Gastroesophageal sphincter (tissue), 4 donors: ENCODE results near the gene CPSF4L. TPM values are rescaled to one million over a fixed set of nuclear protein-coding genes. Genes with fewer than 3 reads are reported as not detected.

Experiments used
- ATAC-seq: fragments of 150-250 bp; one replicate; pipeline ENCODE4 v1.9.1; 2016; ENCODE audit warnings: mild to moderate bottlenecking, moderate library complexity
- H3K27ac ChIP-seq, 4 donors: fragments of 200-600 bp; sonication (generic) in 3 of 4; 1 replicate in 3 of 4; 2 replicates in 1 of 4; pipeline ENCODE4 v1.5.1; 2016 to 2019
- H3K27me3 ChIP-seq: fragments of 200-600 bp; sonication (generic); one replicate; pipeline ENCODE4 v1.5.1; 2019
- H3K36me3 ChIP-seq, 2 donors: fragments of 200-600 bp; sonication (generic); one replicate each; pipeline ENCODE4 v1.5.1; 2019; ENCODE audit warnings: control low read depth in 1 of 2
- H3K4me1 ChIP-seq, 3 donors: fragments of 200-600 bp; sonication (generic); 1 replicate in 2 of 3; 2 replicates in 1 of 3; pipeline ENCODE4 v1.5.1; 2016 to 2019; ENCODE audit warnings: control low read depth in 2 of 3
- H3K4me3 ChIP-seq, 2 donors: fragments of 200-600 bp; sonication (generic); one replicate each; pipeline ENCODE4 v1.5.1; 2019; ENCODE audit warnings: mild to moderate bottlenecking in 1 of 2, moderate library complexity in 1 of 2
- H3K9me3 ChIP-seq, 3 donors: fragments of 200-600 bp; sonication (generic); one replicate each; pipeline ENCODE4 v1.5.1; 2017 to 2019; ENCODE audit warnings: control low read depth in 2 of 3
- EP300 ChIP-seq: sonication (generic); formaldehyde crosslinking; IDR thresholded peaks from one replicate; pipeline ENCODE4 v1.6.1; 2017; ENCODE audit warnings: antibody characterized with exemption, mild to moderate bottlenecking
- POLR2A ChIP-seq, 2 donors: fragments of 450-650 bp; IDR thresholded peaks; one replicate each; pipeline ENCODE4 v1.6.1; 2017; ENCODE audit warnings: antibody characterized with exemption in 2 of 2, mild to moderate bottlenecking in 2 of 2, moderate library complexity in 1 of 2
- POLR2AphosphoS5 ChIP-seq: sonication (generic); formaldehyde crosslinking; IDR thresholded peaks from one replicate; pipeline ENCODE4 v1.6.1; 2017; ENCODE audit warnings: antibody characterized with exemption
- WGBS, 2 donors: methylation state at CpG; one replicate each; pipeline ENCODE4 v1.1.5; 2018; ENCODE audit warnings: low coverage in 1 of 2; 5-methylcytosine and 5-hydroxymethylcytosine counted together
- total RNA-seq, 4 donors: library from RNA; depleted of rRNA; stranded (reverse); fragments of >200 nt; gene quantifications; one replicate each; pipeline ENCODE4 v1.1.0, GENCODE V29; 2016
- TF ChIP-seq, protein P1 (sequence below), 4 experiments: fragments of 200-600 bp in 2 of 4; fragments of 450-650 bp in 2 of 4; sonication (generic) in 1 of 4; IDR thresholded peaks; one replicate each; pipeline ENCODE4 v1.5.1; 2017 to 2019; ENCODE audit warnings: antibody characterized with exemption in 4 of 4, mild to moderate bottlenecking in 2 of 4, moderate library complexity in 2 of 4

Gene CPSF4L
- total RNA-seq, 4 donors from 2014 or later, result not detected

- Histone ChIP-seq H3K27ac (peak overlapping the region; percentile 14 to 86 (median 77)), H3K27me3 (no peaks in the 10 kb centered on the region), H3K9me3 (no peaks in the 10 kb centered on the region), H3K4me3 (no peak overlapping the region), H3K4me1 (peaks cover 5 to 43% (median 14%) of the 10 kb centered on the region in 3 donors), H3K36me3 (peaks cover 0 to 16% of the 10 kb centered on the region in 2 donors)
- 22% methylated on average over 4 of the region's 7 CpGs; no CpG with 5 or more reads in 1 of the 2 donors for WGBS, 2 donors
- ATAC-seq, result peak; percentile 82
- TF ChIP-seq, protein P1, sequence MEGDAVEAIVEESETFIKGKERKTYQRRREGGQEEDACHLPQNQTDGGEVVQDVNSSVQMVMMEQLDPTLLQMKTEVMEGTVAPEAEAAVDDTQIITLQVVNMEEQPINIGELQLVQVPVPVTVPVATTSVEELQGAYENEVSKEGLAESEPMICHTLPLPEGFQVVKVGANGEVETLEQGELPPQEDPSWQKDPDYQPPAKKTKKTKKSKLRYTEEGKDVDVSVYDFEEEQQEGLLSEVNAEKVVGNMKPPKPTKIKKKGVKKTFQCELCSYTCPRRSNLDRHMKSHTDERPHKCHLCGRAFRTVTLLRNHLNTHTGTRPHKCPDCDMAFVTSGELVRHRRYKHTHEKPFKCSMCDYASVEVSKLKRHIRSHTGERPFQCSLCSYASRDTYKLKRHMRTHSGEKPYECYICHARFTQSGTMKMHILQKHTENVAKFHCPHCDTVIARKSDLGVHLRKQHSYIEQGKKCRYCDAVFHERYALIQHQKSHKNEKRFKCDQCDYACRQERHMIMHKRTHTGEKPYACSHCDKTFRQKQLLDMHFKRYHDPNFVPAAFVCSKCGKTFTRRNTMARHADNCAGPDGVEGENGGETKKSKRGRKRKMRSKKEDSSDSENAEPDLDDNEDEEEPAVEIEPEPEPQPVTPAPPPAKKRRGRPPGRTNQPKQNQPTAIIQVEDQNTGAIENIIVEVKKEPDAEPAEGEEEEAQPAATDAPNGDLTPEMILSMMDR (IDR thresholded peaks at IDR 0.05), result no peak
- TF ChIP-seq POLR2A (IDR thresholded peaks at IDR 0.05) (no peak), EP300 (no peak), POLR2AphosphoS5 (no peak)
These were observed 16.4 kb upstream of the CPSF4L start for GRCh38 chr17:73278049-73278464.

- no peaks in the 10 kb centered on the region for H3K36me3 ChIP-seq
- H3K27ac ChIP-seq, result no peak overlapping the region
- H3K4me3 ChIP-seq, result no peak overlapping the region
- WGBS, 2 donors, result 95 to 100% methylated on average over 2 to 4 of the region's 4 CpGs
- no peaks in the 10 kb centered on the region for H3K9me3 ChIP-seq
- TF ChIP-seq POLR2AphosphoS5, result no peak
- peaks cover 5 to 25% (median 14%) of the 10 kb centered on the region in 3 donors for H3K4me1 ChIP-seq
- no peaks in the 10 kb centered on the region for H3K27me3 ChIP-seq
- no peak for ATAC-seq
These were observed 12.8 kb upstream of the CPSF4L start for GRCh38 chr17:73274490-73274889.

DNA sequence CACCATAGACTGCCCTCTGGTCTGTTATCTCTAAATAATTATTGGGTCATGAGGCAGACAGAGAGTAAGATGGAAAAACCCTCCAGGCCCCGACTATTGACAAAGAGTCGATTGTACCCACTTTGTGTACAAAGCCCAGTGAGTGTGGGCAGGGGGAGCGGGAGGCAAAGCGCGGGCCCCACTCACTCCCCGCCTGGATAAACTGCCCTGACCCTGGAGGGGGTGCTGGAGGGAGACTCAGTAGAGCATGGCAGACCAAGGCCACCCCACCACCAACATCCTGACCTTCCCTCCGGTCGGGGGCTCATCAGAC, 11.2 kb upstream of the CPSF4L start:
- Histone ChIP-seq H3K27ac (no peak overlapping the region), H3K4me3 (no peak overlapping the region), H3K27me3 (no peaks in the 10 kb centered on the region), H3K4me1 (peaks cover 0 to 16% (median 4%) of the 10 kb centered on the region in 3 donors), H3K36me3 (no peaks in the 10 kb centered on the region), H3K9me3 (no peaks in the 10 kb centered on the region)
- TF ChIP-seq, protein P1 (IDR thresholded peaks at IDR 0.05), result no peak
- no peak for TF ChIP-seq EP300
- no peak for TF ChIP-seq POLR2A (IDR thresholded peaks at IDR 0.05)
- no peak for TF ChIP-seq POLR2AphosphoS5
- ATAC-seq, result no peak
- WGBS, 2 donors, result 80% methylated on average over 1 of the region's 8 CpGs; no CpG with 5 or more reads in 1 of the 2 donors

- ATAC-seq, result no peak
- Histone ChIP-seq H3K27ac (no peak overlapping the region), H3K9me3 (no peaks in the 10 kb centered on the region), H3K27me3 (no peaks in the 10 kb centered on the region), H3K4me3 (no peak overlapping the region), H3K4me1 (peaks cover 0 to 8% (median 0%) of the 10 kb centered on the region in 3 donors), H3K36me3 (no peaks in the 10 kb centered on the region)
- TF ChIP-seq POLR2A (IDR thresholded peaks at IDR 0.05) (no peak), POLR2AphosphoS5 (no peak), EP300 (no peak)
- TF ChIP-seq, protein P1 (IDR thresholded peaks at IDR 0.05), result no peak
- 86 to 97% methylated on average over 5 to 9 of the region's 9 CpGs for WGBS, 2 donors
These were observed 9.4 kb upstream of the CPSF4L start for GRCh38 chr17:73271072-73271471.

GRCh38 chr17:73269791-73270190, 8.1 kb upstream of the CPSF4L start:
- no peak for TF ChIP-seq POLR2AphosphoS5
- TF ChIP-seq, protein P1 (IDR thresholded peaks at IDR 0.05), result no peak
- TF ChIP-seq POLR2A (IDR thresholded peaks at IDR 0.05), result no peak
- TF ChIP-seq EP300, result no peak
- Histone ChIP-seq H3K4me3 (no peak overlapping the region), H3K27ac (no peak overlapping the region), H3K9me3 (no peaks in the 10 kb centered on the region), H3K27me3 (no peaks in the 10 kb centered on the region), H3K4me1 (peaks cover 0 to 8% (median 0%) of the 10 kb centered on the region in 3 donors), H3K36me3 (no peaks in the 10 kb centered on the region)
- ATAC-seq, result no peak
- 92% methylated on average over 1 of the region's 1 CpG; no CpG with 5 or more reads in 1 of the 2 donors for WGBS, 2 donors

- Histone ChIP-seq H3K4me1 (peaks cover 0 to 8% (median 0%) of the 10 kb centered on the region in 3 donors), H3K4me3 (no peak overlapping the region), H3K27me3 (no peaks in the 10 kb centered on the region), H3K36me3 (no peaks in the 10 kb centered on the region), H3K27ac (no peak overlapping the region), H3K9me3 (no peaks in the 10 kb centered on the region)
- TF ChIP-seq, protein P1 (IDR thresholded peaks at IDR 0.05), result no peak
- no peak for ATAC-seq
These were observed 7.6 kb upstream of the CPSF4L start for GRCh38 chr17:73269329-73269615.
